NAMALWA (cell line): Measurements from ENCODE around the gene TSPAN9.

ENCODE experiments used
- DNase-seq: peaks from one replicate; pipeline ENCODE4 v3.0.0-alpha.2; 2015; ENCODE audit warnings: low spot score

Gene TSPAN9

GRCh38 chr12:3225154-3225795 is 148.1 kb downstream of the TSPAN9 start:
- peak; percentile 49 for DNase-seq

GRCh38 chr12:3225796-3226180 is 148.6 kb downstream of the TSPAN9 start:
- DNase-seq, result no peak

GRCh38 chr12:3226264-3226663 is 149.1 kb downstream of the TSPAN9 start:
- no peak for DNase-seq

GRCh38 chr12:3227076-3227975 is 150.1 kb downstream of the TSPAN9 start:
- DNase-seq, result no peak

- peak; percentile 16 for DNase-seq
These were observed 151.4 kb downstream of the TSPAN9 start for GRCh38 chr12:3228552-3228951.

- peak; percentile 90 for DNase-seq
These were observed 152.4 kb downstream of the TSPAN9 start for GRCh38 chr12:3229577-3229976.

- no peak for DNase-seq
These were observed 153.7 kb downstream of the TSPAN9 start for GRCh38 chr12:3230758-3231375.

- DNase-seq, result no peak
These were observed 154.3 kb downstream of the TSPAN9 start for GRCh38 chr12:3231399-3231876.

GRCh38 chr12:3233797-3234196 is 156.6 kb downstream of the TSPAN9 start:
- DNase-seq, result no peak

GRCh38 chr12:3236345-3237187 is 159.4 kb downstream of the TSPAN9 start:
- DNase-seq, result peak; percentile 68

GRCh38 chr12:3238196-3238595 is 161.0 kb downstream of the TSPAN9 start:
- DNase-seq, result no peak

- no peak for DNase-seq
These were observed 164.4 kb downstream of the TSPAN9 start for GRCh38 chr12:3241621-3242020.

GRCh38 chr12:3242199-3242863 is 165.2 kb downstream of the TSPAN9 start:
- DNase-seq, result no peak

- no peak for DNase-seq
These were observed 166.4 kb downstream of the TSPAN9 start for GRCh38 chr12:3243376-3244084.

GRCh38 chr12:3244219-3244750 is 167.1 kb downstream of the TSPAN9 start:
- no peak for DNase-seq

- no peak for DNase-seq
These were observed 169.1 kb downstream of the TSPAN9 start for GRCh38 chr12:3246253-3246652.

GRCh38 chr12:3247077-3247476 is 169.9 kb downstream of the TSPAN9 start:
- no peak for DNase-seq

- no peak for DNase-seq
These were observed 170.5 kb downstream of the TSPAN9 start for GRCh38 chr12:3247629-3248161.

GRCh38 chr12:3249081-3249800 is 172.1 kb downstream of the TSPAN9 start:
- no peak for DNase-seq
